GM12892 (cell line): Measurements from ENCODE around the gene CARMIL1.

Experiments used
- POLR2A ChIP-seq: IDR thresholded peaks from 2 replicates; pipeline ENCODE4 v1.6.1; 2011; ENCODE audit warnings: low read depth, low read length, control low read depth
- POLR2AphosphoS5 ChIP-seq: IDR thresholded peaks from 2 replicates; pipeline ENCODE4 v1.6.1; 2011; ENCODE audit warnings: low read depth, low read length, control low read depth

DNA sequence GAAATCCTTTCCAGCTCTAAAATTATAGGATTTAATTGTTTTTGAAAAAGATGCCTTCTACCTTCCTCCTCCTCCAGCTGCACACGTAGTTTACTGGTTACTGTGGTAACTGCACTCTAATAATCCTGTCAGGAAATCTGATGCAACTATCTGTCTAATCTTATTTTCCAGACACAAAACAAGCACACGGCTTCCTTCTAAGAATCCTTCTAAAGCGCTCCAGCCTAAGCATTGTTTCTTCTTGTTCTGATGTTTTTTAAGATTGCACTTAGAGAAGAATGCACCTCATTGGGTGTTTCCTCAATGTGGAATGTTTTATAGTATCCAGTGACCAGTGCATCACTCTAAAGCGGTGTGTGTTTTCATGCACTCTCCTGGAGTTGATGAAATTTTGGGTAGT, 63.6 kb downstream of the CARMIL1 start:
- TF ChIP-seq POLR2A (no peak), POLR2AphosphoS5 (no peak)
